GM12872 (cell line): ENCODE measurements around the gene TLCD1.
A peak's percentile ranks its signal among the peaks of the same experiment; 100 is the strongest.

Source experiments
- TF ChIP-seq, protein P1 (sequence below): IDR thresholded peaks from 3 replicates; pipeline ENCODE4 v1.5.1; 2011; ENCODE audit warnings: low read depth, mild to moderate bottlenecking, low read length, moderate library complexity; ENCODE audit not compliant: insufficient read depth

Gene TLCD1

DNA sequence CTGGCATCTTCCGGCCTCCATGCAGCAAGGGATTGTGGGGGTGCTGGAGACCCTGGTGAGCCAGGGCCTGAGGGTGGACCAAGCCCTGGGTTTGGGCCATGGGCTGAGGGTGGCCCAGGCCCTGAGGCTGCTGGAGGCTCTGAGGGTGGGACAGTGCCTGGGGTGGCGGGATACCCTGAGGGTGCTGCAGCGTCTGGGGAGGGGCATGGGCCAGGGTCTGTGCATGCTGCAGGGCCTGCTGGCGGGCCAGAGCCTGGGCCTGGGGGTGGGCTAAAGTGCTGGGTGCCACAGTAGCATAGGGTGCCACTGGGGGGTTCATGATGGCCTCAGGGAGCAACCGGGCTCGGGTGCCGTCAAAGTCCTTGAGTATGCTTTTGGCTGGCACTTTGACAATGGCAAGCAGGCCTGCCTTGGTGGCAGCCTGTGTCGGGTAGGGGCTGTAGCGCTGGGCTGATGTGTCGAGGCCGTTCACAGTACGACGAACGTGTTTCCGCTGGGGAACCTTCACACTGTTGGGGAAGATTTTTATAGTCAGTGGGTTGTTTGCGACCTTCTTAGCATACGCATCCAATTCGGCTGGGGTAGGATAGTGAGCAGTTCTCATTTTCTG lies 33.3 kb upstream of the TLCD1 start:
- TF ChIP-seq, protein P1, sequence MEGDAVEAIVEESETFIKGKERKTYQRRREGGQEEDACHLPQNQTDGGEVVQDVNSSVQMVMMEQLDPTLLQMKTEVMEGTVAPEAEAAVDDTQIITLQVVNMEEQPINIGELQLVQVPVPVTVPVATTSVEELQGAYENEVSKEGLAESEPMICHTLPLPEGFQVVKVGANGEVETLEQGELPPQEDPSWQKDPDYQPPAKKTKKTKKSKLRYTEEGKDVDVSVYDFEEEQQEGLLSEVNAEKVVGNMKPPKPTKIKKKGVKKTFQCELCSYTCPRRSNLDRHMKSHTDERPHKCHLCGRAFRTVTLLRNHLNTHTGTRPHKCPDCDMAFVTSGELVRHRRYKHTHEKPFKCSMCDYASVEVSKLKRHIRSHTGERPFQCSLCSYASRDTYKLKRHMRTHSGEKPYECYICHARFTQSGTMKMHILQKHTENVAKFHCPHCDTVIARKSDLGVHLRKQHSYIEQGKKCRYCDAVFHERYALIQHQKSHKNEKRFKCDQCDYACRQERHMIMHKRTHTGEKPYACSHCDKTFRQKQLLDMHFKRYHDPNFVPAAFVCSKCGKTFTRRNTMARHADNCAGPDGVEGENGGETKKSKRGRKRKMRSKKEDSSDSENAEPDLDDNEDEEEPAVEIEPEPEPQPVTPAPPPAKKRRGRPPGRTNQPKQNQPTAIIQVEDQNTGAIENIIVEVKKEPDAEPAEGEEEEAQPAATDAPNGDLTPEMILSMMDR, result no peak

DNA sequence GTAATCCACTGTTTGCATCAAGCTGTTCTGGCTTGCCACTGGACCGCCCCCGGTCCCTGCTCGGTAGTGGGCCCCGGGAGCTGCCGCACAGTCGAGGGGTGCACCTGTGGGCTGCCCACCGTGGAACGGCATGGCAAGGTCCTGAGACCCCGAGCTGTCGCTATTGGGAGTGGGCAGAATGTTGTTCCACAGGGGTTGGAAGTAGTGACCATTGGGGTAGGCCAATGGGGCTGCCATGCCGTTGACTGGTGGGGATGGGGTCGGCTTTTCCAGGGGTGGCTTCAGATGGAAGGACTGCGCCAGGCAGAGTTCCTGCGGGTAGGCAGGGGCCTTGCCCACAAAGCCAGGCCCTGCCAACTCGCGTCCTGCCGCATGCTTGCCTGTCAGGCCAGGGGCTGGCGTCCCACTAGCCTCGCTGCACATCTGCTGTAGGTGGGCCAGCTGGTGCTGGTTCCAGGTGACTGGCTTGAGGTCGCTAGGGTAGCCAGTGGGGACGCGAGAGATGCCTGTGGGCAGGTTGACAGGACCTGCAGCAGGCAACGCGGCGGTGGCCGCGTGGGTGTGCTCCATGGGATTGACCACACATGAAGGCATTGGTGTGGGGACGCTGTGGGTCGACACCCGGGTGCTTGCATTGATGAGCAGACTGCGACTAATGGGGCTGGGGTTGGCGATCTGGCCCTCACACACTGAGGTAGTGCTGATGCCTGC lies 32.5 kb upstream of the TLCD1 start:
- TF ChIP-seq, protein P1, result no peak

DNA sequence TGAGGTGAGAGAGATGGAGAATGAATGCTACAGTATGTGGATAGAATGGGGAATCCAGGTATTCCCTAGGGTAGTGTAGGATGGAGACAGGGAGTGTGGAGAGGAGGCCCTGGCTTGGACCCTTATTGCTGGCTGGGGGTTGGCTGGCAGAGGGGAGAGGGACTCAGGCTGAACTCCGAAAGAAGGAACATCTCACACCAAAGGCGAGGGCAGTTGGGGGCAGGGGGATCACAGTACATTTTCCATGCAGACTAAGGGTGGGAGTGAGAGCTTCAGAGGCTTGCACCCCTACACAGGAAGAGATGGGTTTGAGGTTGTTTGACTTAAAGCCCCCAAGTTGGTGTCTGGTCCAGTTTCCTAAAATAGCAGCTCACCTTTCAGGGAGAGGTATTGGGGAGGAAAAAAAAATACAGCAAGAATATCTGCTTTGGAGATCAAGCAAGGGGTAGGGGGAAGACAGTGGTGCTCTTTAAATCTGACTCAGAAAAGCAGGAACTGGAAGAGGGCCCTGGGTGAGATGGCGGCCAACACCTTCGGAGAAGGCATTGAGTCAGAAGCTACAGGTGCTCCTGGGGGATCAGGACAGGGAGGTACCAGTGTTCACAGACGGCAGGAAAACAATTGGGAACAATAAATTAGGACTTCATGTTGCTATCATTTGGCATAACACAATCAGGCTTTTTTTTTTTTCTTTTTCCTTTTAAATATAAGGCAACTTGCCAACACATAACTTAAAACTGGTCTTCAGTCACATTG lies 30.2 kb upstream of the TLCD1 start:
- TF ChIP-seq, protein P1, result no peak

DNA sequence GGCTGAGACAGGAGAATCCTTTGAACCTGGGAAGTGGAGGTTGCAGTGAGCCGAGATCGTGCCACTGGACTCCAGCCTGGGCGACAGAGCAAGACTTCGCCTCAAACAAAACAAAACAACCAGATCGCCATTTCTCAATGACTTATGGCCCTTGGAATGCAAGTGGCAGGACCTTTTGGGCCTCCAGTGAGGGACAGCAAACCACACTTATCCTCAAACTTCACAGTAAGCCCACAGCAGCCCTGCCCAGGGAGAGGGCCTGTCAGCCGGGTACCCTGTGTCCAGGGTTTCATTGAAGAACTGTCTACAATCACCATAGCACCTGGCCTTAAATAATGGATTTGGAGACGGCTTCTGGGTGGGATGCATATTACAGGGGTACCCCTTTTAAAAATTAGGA lies 29.5 kb upstream of the TLCD1 start:
- TF ChIP-seq, protein P1, result no peak

DNA sequence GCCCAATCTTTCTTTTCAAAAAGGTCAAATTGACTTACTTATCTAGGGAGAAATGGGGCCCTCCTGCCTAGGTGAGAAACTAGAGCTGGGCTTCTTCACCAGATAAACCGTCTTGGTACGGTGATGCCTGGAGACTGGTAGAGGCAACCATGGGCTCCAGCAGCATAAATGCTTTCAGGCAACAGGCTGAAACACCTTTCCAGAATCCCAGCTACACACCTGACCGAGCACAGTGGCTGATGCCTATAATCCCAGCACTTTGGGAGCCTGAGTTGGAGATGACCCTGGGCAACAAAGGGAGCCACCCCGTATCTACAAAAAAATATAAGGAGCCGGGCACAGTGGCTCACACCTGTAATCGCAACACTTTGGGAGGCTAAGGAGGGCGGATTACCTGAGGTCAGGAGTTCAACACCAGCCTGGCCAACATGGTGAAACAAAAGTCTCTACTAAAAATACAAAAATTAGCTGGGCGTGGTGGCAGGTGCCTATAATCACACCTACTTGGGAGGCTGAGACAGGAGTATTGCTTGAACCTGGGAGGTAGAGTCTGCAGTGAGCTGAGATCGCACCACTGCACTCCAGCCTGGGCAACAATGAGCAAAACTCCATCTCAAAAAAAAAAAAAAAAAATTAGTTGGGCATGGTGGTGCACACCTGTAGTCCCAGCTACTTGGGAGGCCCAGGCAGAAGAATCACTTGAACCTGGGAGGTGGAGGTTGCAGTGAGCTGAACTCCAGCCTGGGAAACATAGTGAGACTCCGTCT lies 25.8 kb upstream of the TLCD1 start:
- TF ChIP-seq, protein P1, result no peak

DNA sequence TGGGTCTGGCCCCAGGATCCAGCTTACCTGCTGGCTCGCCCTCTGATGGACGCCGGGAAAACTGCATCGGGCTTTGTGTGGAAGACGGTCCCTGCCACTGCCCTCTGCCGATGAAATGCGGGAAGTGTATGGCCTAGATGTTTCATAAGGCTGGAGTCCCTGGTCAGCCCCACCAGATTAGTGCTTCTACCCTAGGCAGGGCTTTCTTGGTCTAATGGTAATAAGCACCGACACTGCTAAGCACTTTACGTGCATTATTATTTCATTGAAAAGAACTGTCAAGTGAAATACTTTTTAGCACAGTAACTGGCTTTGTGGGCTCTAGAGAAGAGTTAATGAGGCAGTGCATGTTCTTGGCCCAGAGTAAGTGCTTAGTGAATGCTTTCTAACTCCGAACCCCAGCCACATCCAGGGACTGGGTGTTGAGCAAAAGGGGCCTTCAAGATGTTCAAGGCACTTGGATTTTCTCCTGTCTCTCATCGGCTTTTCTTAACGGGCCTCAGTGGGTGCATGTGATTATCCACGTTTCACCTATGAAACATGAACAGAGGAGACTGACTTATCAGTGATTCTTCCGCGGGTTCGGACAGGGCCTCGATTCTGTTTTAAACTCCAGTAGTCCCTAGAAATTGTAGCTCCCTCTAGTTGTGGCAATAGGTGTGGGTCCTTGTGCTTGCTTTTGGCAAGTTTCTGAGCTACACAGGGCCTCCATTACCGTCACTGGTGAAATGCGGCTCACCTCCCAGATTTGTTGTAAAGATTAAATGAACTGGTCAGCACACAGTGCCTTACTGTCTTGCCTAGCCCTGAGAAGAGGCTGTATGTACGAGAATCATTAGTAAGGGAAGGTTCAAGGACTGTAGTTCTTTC lies 24.4 kb upstream of the TLCD1 start:
- TF ChIP-seq, protein P1, result peak; percentile 100
